ENCODE measurements around the gene NKX6-1.

Gene NKX6-1

GRCh38 chr4:84467601-84468000, 31.5 kb downstream of the NKX6-1 start:
- TF ChIP-seq CREB5 (CRISPR knock-in tag; IDR thresholded peaks at IDR 0.05; ENCODE audit: low read depth) (no peak), ESRRG (CRISPR knock-in tag; IDR thresholded peaks at IDR 0.05) (no peak), BACH2 (CRISPR knock-in tag; IDR thresholded peaks at IDR 0.05; ENCODE audit: borderline replicate concordance) (no peak), CSRNP3 (CRISPR knock-in tag; IDR thresholded peaks at IDR 0.05) (no peak), PPARA (CRISPR knock-in tag; IDR thresholded peaks at IDR 0.05; ENCODE audit: borderline replicate concordance) (no peak), POU6F1 (CRISPR knock-in tag; IDR thresholded peaks at IDR 0.05; ENCODE audit: borderline replicate concordance, low read depth) (no peak), RARB (CRISPR knock-in tag; IDR thresholded peaks at IDR 0.05) (no peak), ARNTL (CRISPR knock-in tag; IDR thresholded peaks at IDR 0.05; ENCODE audit: borderline replicate concordance, low read depth) (no peak), ZNF565 (CRISPR knock-in tag; conservative IDR thresholded peaks at IDR 0.05; ENCODE audit: low read depth) (no peak), TSHZ2 (CRISPR knock-in tag; IDR thresholded peaks at IDR 0.05) (no peak), TOX (CRISPR knock-in tag; IDR thresholded peaks at IDR 0.05; ENCODE audit: borderline replicate concordance) (no peak), ZNF8 (CRISPR knock-in tag; IDR thresholded peaks at IDR 0.05) (no peak), TCF4 (CRISPR knock-in tag; IDR thresholded peaks at IDR 0.05; ENCODE audit: borderline replicate concordance) (no peak), ZNF70 (CRISPR knock-in tag; IDR thresholded peaks at IDR 0.05) (no peak), ZC3H10 (CRISPR knock-in tag; IDR thresholded peaks at IDR 0.05) (no peak), ZFP3 (CRISPR knock-in tag; IDR thresholded peaks at IDR 0.05) (no peak)
- ATAC-seq, result no peak

- ATAC-seq, result no peak
- TF ChIP-seq CSDC2 (CRISPR knock-in tag; IDR thresholded peaks at IDR 0.05) (no peak), ARNTL (CRISPR knock-in tag; IDR thresholded peaks at IDR 0.05; ENCODE audit: borderline replicate concordance, low read depth) (no peak), PPARA (CRISPR knock-in tag; IDR thresholded peaks at IDR 0.05; ENCODE audit: borderline replicate concordance) (no peak), ZFP3 (CRISPR knock-in tag; IDR thresholded peaks at IDR 0.05) (no peak), PATZ1 (CRISPR knock-in tag; IDR thresholded peaks at IDR 0.05; ENCODE audit: borderline replicate concordance) (no peak), CREB5 (CRISPR knock-in tag; IDR thresholded peaks at IDR 0.05; ENCODE audit: low read depth) (no peak), SNAI2 (CRISPR knock-in tag; IDR thresholded peaks at IDR 0.05) (no peak), BACH2 (CRISPR knock-in tag; IDR thresholded peaks at IDR 0.05; ENCODE audit: borderline replicate concordance) (no peak), ZFP30 (CRISPR knock-in tag; IDR thresholded peaks at IDR 0.05) (no peak), TSHZ2 (CRISPR knock-in tag; IDR thresholded peaks at IDR 0.05) (no peak), POU6F1 (CRISPR knock-in tag; IDR thresholded peaks at IDR 0.05; ENCODE audit: borderline replicate concordance, low read depth) (no peak), ISL1 (CRISPR knock-in tag; IDR thresholded peaks at IDR 0.05) (no peak), ZNF8 (CRISPR knock-in tag; IDR thresholded peaks at IDR 0.05) (no peak), OSR1 (CRISPR knock-in tag; IDR thresholded peaks at IDR 0.05) (no peak), ESRRG (CRISPR knock-in tag; IDR thresholded peaks at IDR 0.05) (no peak), TOX (CRISPR knock-in tag; IDR thresholded peaks at IDR 0.05; ENCODE audit: borderline replicate concordance) (no peak), ZNF565 (CRISPR knock-in tag; conservative IDR thresholded peaks at IDR 0.05; ENCODE audit: low read depth) (no peak)
These were observed 39.3 kb downstream of the NKX6-1 start for GRCh38 chr4:84459783-84460182.

Measured in SK-N-SH treated with all-trans-retinoic acid at 6 μM for 48 hours (cell line).